Caco-2 (cell line): ENCODE results near the gene CUEDC2. TPM values are rescaled to one million over a fixed set of nuclear protein-coding genes. Genes with fewer than 3 reads are reported as not detected.

Experiments used
- BruUV-seq: library from RNA; stranded (reverse); fragments of 400-500 nt; replicated peaks from 2 replicates; lab custom pipeline; 2021; lab: Mats Ljungman, UMichigan
- CTCF ChIA-PET: fragments of 300-600 bp; sonication (Branson Sonifier 250); formaldehyde crosslinking; loops from one replicate; lab custom pipeline; 2022; ENCODE audit warnings: antibody characterized with exemption; lab: Charles Lee
- POLR2A ChIA-PET: fragments of 300-600 bp; sonication (Branson Sonifier 250); formaldehyde crosslinking; loops from one replicate; lab custom pipeline; 2022; ENCODE audit warnings: antibody characterized with exemption; lab: Charles Lee
- DNase-seq, 2 experiments: peaks; one replicate each; pipeline versions ENCODE4 v3.0.0 to v3.0.0-alpha.2; 2020 to 2022
- H3K27me3 ChIP-seq: replicated peaks from 2 replicates; pipeline ENCODE4 v1.6.0; 2011; ENCODE audit warnings: low read length; ENCODE audit not compliant: control insufficient read depth, insufficient read depth
- H3K36me3 ChIP-seq: 2 replicates; pipeline ENCODE4 v1.5.1; 2011; ENCODE audit warnings: low read length; ENCODE audit not compliant: control insufficient read depth, insufficient read depth
- H3K4me1 ChIP-seq: fragments of 250-450 bp; sonication (Bioruptor Pico); 2 replicates; pipeline ENCODE4 v1.5.1; 2020; ENCODE audit warnings: mild to moderate bottlenecking
- H3K4me3 ChIP-seq: 2 replicates; pipeline ENCODE4 v1.5.1; 2011; ENCODE audit warnings: low read depth, mild to moderate bottlenecking, control low read depth, low read length
- H3K9me3 ChIP-seq: fragments of 250-450 bp; sonication (Bioruptor Pico); 2 replicates; pipeline ENCODE4 v1.5.1; 2020; ENCODE audit warnings: mild to moderate bottlenecking, moderate library complexity
- H3K27ac Mint-ChIP-seq: one replicate; pipeline ENCODE4 v1.8.0; 2022; ENCODE audit warnings: mixed read lengths; ENCODE audit not compliant: unreplicated experiment
- H3K27me3 Mint-ChIP-seq: one replicate; pipeline ENCODE4 v1.8.0; 2022; ENCODE audit warnings: mixed read lengths; ENCODE audit not compliant: insufficient read depth, unreplicated experiment
- H3K36me3 Mint-ChIP-seq: one replicate; pipeline ENCODE4 v1.8.0; 2022; ENCODE audit warnings: mild to moderate bottlenecking, mixed read lengths; ENCODE audit not compliant: insufficient read depth, unreplicated experiment
- H3K4me1 Mint-ChIP-seq: one replicate; pipeline ENCODE4 v1.8.0; 2022; ENCODE audit warnings: low read depth, mixed read lengths; ENCODE audit not compliant: unreplicated experiment
- H3K4me3 Mint-ChIP-seq: one replicate; pipeline ENCODE4 v1.8.0; 2022; ENCODE audit warnings: mild to moderate bottlenecking, moderate library complexity, mixed read lengths; ENCODE audit not compliant: unreplicated experiment
- H3K9me3 Mint-ChIP-seq: one replicate; pipeline ENCODE4 v1.8.0; 2022; ENCODE audit warnings: mixed read lengths; ENCODE audit not compliant: unreplicated experiment
- CTCF ChIP-seq, 2 experiments: fragments of 200-600 bp in 1 of 2; IDR thresholded peaks; 1 replicate in 1 of 2; 2 replicates in 1 of 2; pipeline versions ENCODE4 v1.5.1 to v1.8.0; 2011 to 2022; ENCODE audit warnings: antibody characterized with exemption in 1 of 2, control low read depth in 1 of 2, inconsistent platforms in 1 of 2, low read depth in 1 of 2, low read length in 1 of 2, mild to moderate bottlenecking in 1 of 2, moderate library complexity in 1 of 2; ENCODE audit not compliant: insufficient read depth in 1 of 2, severe bottlenecking in 1 of 2, unreplicated experiment in 1 of 2
- intact Hi-C: fragments of 100-400 bp; cut with micrococcal nuclease; formaldehyde crosslinking; loops from one replicate; pipeline ENCODE4 v1.10.0; 2022; ENCODE audit not compliant: unreplicated experiment
- total RNA-seq: library from RNA; stranded (reverse); gene quantifications from 2 replicates; pipeline ENCODE4 v1.2.3, GENCODE V29; 2022

The CUEDC2 gene
- total RNA-seq, 1 experiment from 2014 or later: 32.1 TPM

- CTCF ChIA-PET: interaction anchor here (0.7 to 5.3 kb wide), 15 partner anchors 10 to 253 kb away, joined by 3 to 37 read pairs (median 5); partner anchors contain the start of genes CUEDC2, ELOVL3 and NFKB2
- Histone ChIP-seq H3K4me1 (peaks cover 9% of the 10 kb centered on the region; the same call in 1 of the 2 replicates), H3K4me3 (peak overlapping the region; percentile 83), H3K36me3 (0 out of 2 replicates have a peak, but pooled peaks cover 1% of the 10 kb centered on the region), H3K9me3 (no peaks in the 10 kb centered on the region), H3K27me3 (no peaks in the 10 kb centered on the region)
- peak; percentile 84 to 95 for TF ChIP-seq CTCF (IDR thresholded peaks at IDR 0.05; ENCODE audit: insufficient read depth in 1 of 2, low read depth in 1 of 2, low read length in 1 of 2, severe bottlenecking in 1 of 2, unreplicated experiment in 1 of 2)
- Mint-ChIP-seq H3K36me3 (peaks cover 33% of the 10 kb centered on the region), H3K4me1 (peaks cover 7% of the 10 kb centered on the region), H3K4me3 (peak overlapping the region; percentile 99), H3K27me3 (no peaks in the 10 kb centered on the region), H3K27ac (peak overlapping the region; percentile 97), H3K9me3 (no peaks in the 10 kb centered on the region)
- POLR2A ChIA-PET: interaction anchor here (0.6 to 2.7 kb wide), 3 partner anchors 10 to 28 kb away, joined by 3 to 20 read pairs (median 8); partner anchors contain the start of gene CUEDC2
- intact Hi-C loops: loop anchor here (1.0 to 5.0 kb wide), 4 partner anchors 10 to 160 kb away; partner anchors contain the start of gene CUEDC2
- BruUV-seq: TSS peak; percentile 42
- peak; percentile 90 to 92 for DNase-seq
Observed at GRCh38 chr10:102422545-102423129, 9.7 kb downstream of the CUEDC2 start.

DNA sequence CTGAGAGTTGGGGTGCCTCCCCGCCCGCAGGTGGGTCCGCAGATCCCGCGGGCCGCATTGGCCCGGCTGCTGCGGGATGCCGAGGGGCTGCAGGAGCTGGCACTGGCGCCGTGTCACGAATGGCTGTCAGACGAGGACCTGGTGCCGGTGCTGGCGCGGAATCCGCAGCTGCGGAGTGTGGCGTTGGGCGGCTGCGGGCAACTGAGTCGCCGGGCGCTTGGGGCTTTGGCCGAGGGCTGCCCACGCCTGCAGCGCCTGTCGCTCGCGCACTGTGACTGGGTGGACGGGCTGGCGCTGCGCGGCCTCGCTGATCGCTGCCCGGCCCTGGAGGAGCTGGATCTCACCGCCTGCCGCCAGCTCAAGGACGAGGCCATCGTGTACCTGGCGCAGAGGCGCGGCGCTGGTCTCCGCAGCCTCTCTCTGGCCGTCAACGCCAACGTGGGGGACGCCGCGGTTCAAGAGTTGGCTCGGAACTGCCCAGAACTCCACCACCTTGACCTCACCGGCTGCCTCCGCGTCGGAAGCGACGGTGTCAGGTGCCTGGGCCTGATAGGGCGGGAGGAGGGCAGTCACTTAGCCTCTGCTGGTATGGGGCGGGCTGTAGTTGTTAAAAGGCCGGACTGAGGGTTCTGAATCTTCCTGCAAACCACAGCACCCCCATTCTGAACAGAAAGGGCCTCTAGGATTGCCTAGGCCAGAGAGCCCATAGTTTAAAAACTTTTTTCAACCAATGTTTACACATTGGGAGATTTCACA is 10.4 kb downstream of the CUEDC2 start:
- Histone ChIP-seq H3K4me1 (peaks cover 9% of the 10 kb centered on the region; the same call in 1 of the 2 replicates), H3K4me3 (peak overlapping the region; percentile 83), H3K27me3 (no peaks in the 10 kb centered on the region), H3K36me3 (0 out of 2 replicates have a peak, but pooled peaks cover 1% of the 10 kb centered on the region), H3K9me3 (no peaks in the 10 kb centered on the region)
- Mint-ChIP-seq H3K9me3 (no peaks in the 10 kb centered on the region), H3K36me3 (peaks cover 33% of the 10 kb centered on the region), H3K27me3 (no peaks in the 10 kb centered on the region), H3K4me1 (peaks cover 7% of the 10 kb centered on the region), H3K4me3 (peak overlapping the region; percentile 99), H3K27ac (peak overlapping the region; percentile 97)
- intact Hi-C loops: loop anchor here (1.0 to 5.0 kb wide), 5 partner anchors 10 to 160 kb away; partner anchors contain the start of gene CUEDC2
- ChIA-PET POLR2A (interaction anchor here (0.6 to 2.7 kb wide), 3 partner anchors 10 to 57 kb away, joined by 3 to 20 read pairs (median 8); partner anchors contain the start of gene CUEDC2), CTCF (interaction anchor here (0.9 to 5.3 kb wide), 14 partner anchors 10 to 252 kb away, joined by 3 to 37 read pairs (median 6); partner anchors contain the start of genes CUEDC2, ELOVL3 and NFKB2)
- TF ChIP-seq CTCF (IDR thresholded peaks at IDR 0.05; ENCODE audit: insufficient read depth in 1 of 2, low read depth in 1 of 2, low read length in 1 of 2, severe bottlenecking in 1 of 2, unreplicated experiment in 1 of 2): no peak
- BruUV-seq: no TSS peak
- DNase-seq: peak in 1 of 2 experiments; percentile 54

DNA sequence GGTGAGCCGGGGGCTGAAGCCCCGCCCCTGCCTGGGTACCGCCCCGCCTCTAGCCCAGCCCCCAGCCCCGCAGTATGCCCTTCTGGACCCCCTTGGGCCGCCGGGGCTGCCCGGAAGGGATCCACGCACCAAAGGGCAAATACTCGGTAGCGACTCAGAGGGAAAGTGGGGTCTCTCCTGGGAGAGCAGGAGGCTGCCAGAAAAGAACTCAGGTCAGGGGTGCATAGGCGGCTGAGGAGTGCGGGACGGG is 10.9 kb downstream of the CUEDC2 start:
- 0 out of 2 replicates have a peak, but pooled peaks cover 1% of the 10 kb centered on the region for H3K36me3 ChIP-seq
- Mint-ChIP-seq H3K36me3 (peaks cover 33% of the 10 kb centered on the region), H3K9me3 (no peaks in the 10 kb centered on the region), H3K4me1 (peaks cover 7% of the 10 kb centered on the region), H3K4me3 (peak overlapping the region; percentile 99), H3K27ac (peak overlapping the region; percentile 97), H3K27me3 (no peaks in the 10 kb centered on the region)
- no peak for DNase-seq
- BruUV-seq: no TSS peak
- H3K9me3 ChIP-seq: no peaks in the 10 kb centered on the region
- H3K27me3 ChIP-seq: no peaks in the 10 kb centered on the region
- TF ChIP-seq CTCF (IDR thresholded peaks at IDR 0.05; ENCODE audit: insufficient read depth in 1 of 2, low read depth in 1 of 2, low read length in 1 of 2, severe bottlenecking in 1 of 2, unreplicated experiment in 1 of 2): no peak
- peak overlapping the region; percentile 83 for H3K4me3 ChIP-seq
- ChIA-PET POLR2A (interaction anchor here (0.6 to 2.7 kb wide), 4 partner anchors 11 to 58 kb away, joined by 3 to 20 read pairs (median 7); partner anchors contain the start of gene CUEDC2), CTCF (interaction anchor here (0.6 to 5.3 kb wide), 13 partner anchors 11 to 370 kb away, joined by 3 to 37 read pairs (median 5); partner anchors contain the start of genes CUEDC2, ELOVL3 and NFKB2)
- intact Hi-C loops: loop anchor here (2.0 to 5.0 kb wide), 2 partner anchors 39 to 161 kb away; no protein-coding TSS in a partner anchor
- H3K4me1 ChIP-seq: peaks cover 9% of the 10 kb centered on the region; the same call in 1 of the 2 replicates
